ENCODE measurements around the gene PCDHB11. TPM values are rescaled to one million over a fixed set of nuclear protein-coding genes. Genes with fewer than 3 reads are reported as not detected.

The PCDHB11 gene
- total RNA-seq, 1 experiment from 2014 or later: 14.2 TPM

- Histone ChIP-seq H3K4me3 (ENCODE audit: low read depth, low read length, poor library complexity, severe bottlenecking) (no peak overlapping the region), H3K27me3 (replicated peaks; ENCODE audit: insufficient read depth, low read depth, low read length, poor library complexity) (no peaks in the 10 kb centered on the region), H3K27ac (ENCODE audit: low read depth, low read length, poor library complexity, severe bottlenecking) (no peak overlapping the region), H3K36me3 (ENCODE audit: insufficient read depth, low read length, poor library complexity, severe bottlenecking) (no peaks in the 10 kb centered on the region), H3K4me1 (ENCODE audit: insufficient read depth, low read length, poor library complexity, severe bottlenecking) (peaks cover 7% of the 10 kb centered on the region), H3K9me3 (ENCODE audit: low read depth, low read length, poor library complexity, severe bottlenecking) (peaks cover 73% of the 10 kb centered on the region)
- intact Hi-C loops (cut with micrococcal nuclease; ENCODE audit: unreplicated experiment): no loop called here
- DNase-seq (ENCODE audit: low spot score): peak; percentile 77
- TF ChIP-seq CTCF (conservative IDR thresholded peaks at IDR 0.05; ENCODE audit: low read depth, low read length) (0 out of 2 replicates have a peak, but pooled peaks have one; percentile 14), EZH2 (IDR thresholded peaks at IDR 0.05; ENCODE audit: borderline replicate concordance, low read depth, low read length, poor library complexity, severe bottlenecking) (no peak)
- POLR2A ChIA-PET (ENCODE audit: low non-redundant PET): no interaction called here
- CTCF ChIA-PET: interaction anchor here (1.1 kb wide), 1 partner anchor 27 kb away, joined by 5 read pairs; the partner anchor contains the start of gene PCDHB14
- BruUV-seq (replicated peaks): no TSS peak
These were observed 51.1 kb downstream of the PCDHB11 start for GRCh38 chr5:141250576-141250975.

Other genes starting within 250 kb of the PCDHB11 start
- 6.8 and 7.1 TPM in 2 replicates for gene PCDHAC2, start 233.2 kb upstream of the PCDHB11 start, total RNA-seq (2021)
- gene PCDHB1, start 148.3 kb upstream of the PCDHB11 start, total RNA-seq (2021): 0.04 and 0.06 TPM in 2 replicates
- gene PCDHB2, start 105.0 kb upstream of the PCDHB11 start, total RNA-seq (2021): 31.3 and 35.0 TPM in 2 replicates
- gene PCDHB3, start 99.2 kb upstream of the PCDHB11 start, total RNA-seq (2021): 2.6 and 4.9 TPM in 2 replicates
- gene PCDHB4, start 77.8 kb upstream of the PCDHB11 start, total RNA-seq (2021): 2.4 and 2.7 TPM in 2 replicates
- 21.0 and 23.6 TPM in 2 replicates for gene PCDHB5, start 64.4 kb upstream of the PCDHB11 start, total RNA-seq (2021)
- gene PCDHB6, start 49.6 kb upstream of the PCDHB11 start, total RNA-seq (2021): 7.3 and 9.1 TPM in 2 replicates
- 2.0 and 2.3 TPM in 2 replicates for gene PCDHB7, start 27.0 kb upstream of the PCDHB11 start, total RNA-seq (2021)
- gene PCDHB8, start 21.8 kb upstream of the PCDHB11 start, total RNA-seq (2021): 7.7 and 8.5 TPM in 2 replicates
- 11.3 and 12.8 TPM in 2 replicates for gene PCDHB16, start 17.2 kb upstream of the PCDHB11 start, total RNA-seq (2021)
- 5.6 and 7.9 TPM in 2 replicates for gene PCDHB9, start 12.5 kb upstream of the PCDHB11 start, total RNA-seq (2021)
- gene PCDHB10, start 7.3 kb upstream of the PCDHB11 start, total RNA-seq (2021): 2.7 and 2.8 TPM in 2 replicates
- gene PCDHB12, start 9.1 kb downstream of the PCDHB11 start, total RNA-seq (2021): 5.1 and 6.7 TPM in 2 replicates
- 1.8 and 2.5 TPM in 2 replicates for gene PCDHB13, start 14.3 kb downstream of the PCDHB11 start, total RNA-seq (2021)
- gene PCDHB14, start 23.7 kb downstream of the PCDHB11 start, total RNA-seq (2021): 6.9 and 7.4 TPM in 2 replicates
- gene PCDHB15, start 45.8 kb downstream of the PCDHB11 start, total RNA-seq (2021): 1.2 and 2.3 TPM in 2 replicates
- gene SLC25A2, start 104.4 kb downstream of the PCDHB11 start, total RNA-seq (2021): 0.88 and 1.0 TPM in 2 replicates
- 73.4 and 78.3 TPM in 2 replicates for gene TAF7, start 121.2 kb downstream of the PCDHB11 start, total RNA-seq (2021)
- gene PCDHGA1, start 130.9 kb downstream of the PCDHB11 start, total RNA-seq (2021): 2.2 and 2.3 TPM in 2 replicates
- 1.5 and 1.8 TPM in 2 replicates for gene PCDHGA2, start 139.1 kb downstream of the PCDHB11 start, total RNA-seq (2021)
- gene PCDHGA3, start 144.2 kb downstream of the PCDHB11 start, total RNA-seq (2021): 0.85 and 0.97 TPM in 2 replicates
- 7.6 TPM in 2 replicates for gene PCDHGB1, start 150.5 kb downstream of the PCDHB11 start, total RNA-seq (2021)
- 2.9 and 3.5 TPM in 2 replicates for gene PCDHGA4, start 155.4 kb downstream of the PCDHB11 start, total RNA-seq (2021)
- gene PCDHGB2, start 160.4 kb downstream of the PCDHB11 start, total RNA-seq (2021): 6.2 and 6.5 TPM in 2 replicates
- 2.4 and 2.6 TPM in 2 replicates for gene PCDHGA5, start 164.5 kb downstream of the PCDHB11 start, total RNA-seq (2021)
- gene PCDHGB3, start 170.6 kb downstream of the PCDHB11 start, total RNA-seq (2021): 3.3 and 3.4 TPM in 2 replicates
- gene PCDHGA6, start 174.3 kb downstream of the PCDHB11 start, total RNA-seq (2021): 20.2 and 21.6 TPM in 2 replicates
- 9.6 and 10.9 TPM in 2 replicates for gene PCDHGA7, start 183.1 kb downstream of the PCDHB11 start, total RNA-seq (2021)
- 2.5 and 3.3 TPM in 2 replicates for gene PCDHGB4, start 188.1 kb downstream of the PCDHB11 start, total RNA-seq (2021)
- gene PCDHGA8, start 193.0 kb downstream of the PCDHB11 start, total RNA-seq (2021): 2.2 and 2.6 TPM in 2 replicates
- gene PCDHGB5, start 198.3 kb downstream of the PCDHB11 start, total RNA-seq (2021): 43.3 and 45.0 TPM in 2 replicates
- 5.0 and 6.6 TPM in 2 replicates for gene PCDHGA9, start 203.2 kb downstream of the PCDHB11 start, total RNA-seq (2021)
- gene PCDHGB6, start 208.4 kb downstream of the PCDHB11 start, total RNA-seq (2021): 4.5 and 4.6 TPM in 2 replicates
- 3.6 TPM in 2 replicates for gene PCDHGA10, start 213.4 kb downstream of the PCDHB11 start, total RNA-seq (2021)
- gene PCDHGB7, start 218.1 kb downstream of the PCDHB11 start, total RNA-seq (2021): 3.7 and 4.0 TPM in 2 replicates
- gene PCDHGA11, start 221.4 kb downstream of the PCDHB11 start, total RNA-seq (2021): 34.9 and 35.5 TPM in 2 replicates
- 3.5 and 3.6 TPM in 2 replicates for gene PCDHGA12, start 230.9 kb downstream of the PCDHB11 start, total RNA-seq (2021)